ENCODE measurements around the gene KRT34. TPM values are rescaled to one million over a fixed set of nuclear protein-coding genes. Genes with fewer than 3 reads are reported as not detected.
"Not testable (repeated sequence)": the region's sequence is repeated elsewhere in the genome, so short reads cannot be mapped to it uniquely, and the experiment has no call there.

The KRT34 gene
- polyA plus RNA-seq, 1 donor = not detected

DNA sequence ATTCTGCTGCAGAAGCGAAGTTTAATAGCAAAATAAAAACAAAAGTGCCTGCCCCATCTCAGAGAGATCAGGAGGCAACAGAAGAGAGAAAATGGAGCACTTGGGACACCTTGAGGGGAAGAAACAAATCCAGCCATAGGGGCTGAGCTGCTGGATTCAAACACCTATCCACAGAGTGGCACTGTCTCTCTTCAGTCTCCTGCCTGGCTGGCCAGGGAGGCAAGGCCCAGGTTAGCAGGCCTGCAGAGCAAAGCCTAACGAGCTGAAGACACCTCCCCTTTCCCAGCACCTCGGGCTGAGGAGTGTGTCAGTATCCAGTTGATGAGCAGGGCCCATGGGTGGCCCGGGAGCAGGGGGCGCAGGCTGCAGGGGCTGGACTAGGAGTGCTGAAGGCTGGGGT lies 24.1 kb upstream of the KRT34 start:
- no peaks in the 10 kb centered on the region for H3K36me3 ChIP-seq (ENCODE audit: control insufficient read depth, insufficient read depth, low read length)
- no peak for DNase-seq
- WGBS (ENCODE audit: insufficient coverage, low lambda C conversion rate) = no CpG with 5 or more reads among the region's 5 CpGs
- no peak overlapping the region for H3K27ac ChIP-seq (ENCODE audit: low read length)
- H3K9me3 ChIP-seq (ENCODE audit: control insufficient read depth, low read depth, low read length) = no peaks in the 10 kb centered on the region
- peaks cover 3% of the 10 kb centered on the region for H3K27me3 ChIP-seq (ENCODE audit: control insufficient read depth, insufficient read depth, low read length)
- H3K4me3 ChIP-seq (ENCODE audit: low read length) = no peak overlapping the region
- no peaks in the 10 kb centered on the region for H3K4me1 ChIP-seq (ENCODE audit: control insufficient read depth, insufficient read depth, low read length)

DNA sequence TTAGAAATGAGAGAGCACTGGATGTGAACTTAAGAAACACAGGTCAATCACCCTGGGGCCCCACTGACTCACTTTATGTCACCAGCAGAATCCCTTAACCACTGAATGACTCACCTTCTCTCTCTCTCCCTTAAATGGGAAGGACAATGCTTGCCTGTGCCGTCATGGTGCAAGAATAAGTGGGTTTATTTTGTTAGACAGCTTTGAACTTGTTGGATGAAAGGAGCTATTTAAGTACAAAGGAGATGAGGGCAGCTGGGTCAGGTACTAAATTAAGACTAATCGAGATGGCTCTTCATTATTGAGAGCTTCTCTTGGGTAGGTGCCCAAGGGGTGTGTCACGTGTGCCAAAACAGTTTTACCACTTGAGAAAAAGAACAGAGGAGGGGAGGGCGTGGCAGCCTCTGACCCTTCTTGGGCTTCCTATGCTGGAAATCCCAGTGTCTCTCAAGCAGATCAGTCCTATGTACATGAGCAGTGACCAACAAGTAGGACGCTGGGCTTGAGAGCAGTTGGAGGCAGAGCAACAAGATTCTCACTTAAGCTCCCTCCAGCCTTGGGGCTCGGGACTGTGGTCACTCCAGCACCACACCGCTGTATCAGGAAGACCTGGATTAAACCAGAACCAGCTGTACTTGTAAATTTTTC lies 22.0 kb upstream of the KRT34 start:
- peaks cover 3% of the 10 kb centered on the region for H3K27me3 ChIP-seq (ENCODE audit: control insufficient read depth, insufficient read depth, low read length)
- H3K27ac ChIP-seq (ENCODE audit: low read length) = no peak overlapping the region
- H3K4me1 ChIP-seq (ENCODE audit: control insufficient read depth, insufficient read depth, low read length) = no peaks in the 10 kb centered on the region
- H3K4me3 ChIP-seq (ENCODE audit: low read length) = no peak overlapping the region
- H3K36me3 ChIP-seq (ENCODE audit: control insufficient read depth, insufficient read depth, low read length) = no peaks in the 10 kb centered on the region
- no peaks in the 10 kb centered on the region for H3K9me3 ChIP-seq (ENCODE audit: control insufficient read depth, low read depth, low read length)
- WGBS (ENCODE audit: insufficient coverage, low lambda C conversion rate) = no CpG with 5 or more reads among the region's 7 CpGs
- no peak for DNase-seq

GRCh38 chr17:41403404-41404023 lies 21.4 kb upstream of the KRT34 start:
- H3K9me3 ChIP-seq (ENCODE audit: control insufficient read depth, low read depth, low read length) = no peaks in the 10 kb centered on the region
- no peak for DNase-seq
- H3K36me3 ChIP-seq (ENCODE audit: control insufficient read depth, insufficient read depth, low read length) = no peaks in the 10 kb centered on the region
- H3K27ac ChIP-seq (ENCODE audit: low read length) = no peak overlapping the region
- peaks cover 3% of the 10 kb centered on the region for H3K27me3 ChIP-seq (ENCODE audit: control insufficient read depth, insufficient read depth, low read length)
- no peak overlapping the region for H3K4me3 ChIP-seq (ENCODE audit: low read length)
- H3K4me1 ChIP-seq (ENCODE audit: control insufficient read depth, insufficient read depth, low read length) = no peaks in the 10 kb centered on the region
- whole genome bisulfite sequencing (ENCODE audit: insufficient coverage, low lambda C conversion rate) = 60% methylated on average over 1 of the region's 4 CpGs

DNA sequence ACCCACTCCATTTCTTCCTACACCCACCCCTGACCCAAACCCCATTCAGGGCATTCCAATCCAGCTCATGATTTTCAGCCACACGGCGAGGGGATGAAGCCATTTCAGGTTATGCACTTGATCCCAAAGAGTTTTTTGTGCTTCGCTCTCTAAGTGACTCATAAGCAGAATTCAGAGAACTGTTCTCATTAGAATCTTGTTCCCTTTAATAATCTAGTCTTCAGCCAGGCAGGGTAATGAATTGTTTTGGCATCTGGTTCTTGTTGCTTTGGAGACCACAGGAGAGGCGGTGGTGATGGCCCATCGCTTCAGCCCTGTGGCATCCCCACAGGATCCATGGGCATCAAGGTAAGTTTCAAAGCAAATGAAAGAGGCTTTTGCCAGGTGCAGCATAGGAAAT lies 20.1 kb upstream of the KRT34 start:
- WGBS (ENCODE audit: insufficient coverage, low lambda C conversion rate) = no CpG with 5 or more reads among the region's 5 CpGs
- Histone ChIP-seq H3K27me3 (ENCODE audit: control insufficient read depth, insufficient read depth, low read length) (peaks cover 3% of the 10 kb centered on the region), H3K36me3 (ENCODE audit: control insufficient read depth, insufficient read depth, low read length) (no peaks in the 10 kb centered on the region), H3K4me1 (ENCODE audit: control insufficient read depth, insufficient read depth, low read length) (no peaks in the 10 kb centered on the region), H3K4me3 (ENCODE audit: low read length) (no peak overlapping the region), H3K9me3 (ENCODE audit: control insufficient read depth, low read depth, low read length) (no peaks in the 10 kb centered on the region), H3K27ac (ENCODE audit: low read length) (no peak overlapping the region)
- DNase-seq = no peak

GRCh38 chr17:41396996-41397660 lies 15.0 kb upstream of the KRT34 start, which contains the start of gene KRT31:
Gene KRT31 (minus strand): TSS chr17:41397608. CDS start chr17:41397539, 69 bp downstream.
- DNase-seq = no peak
- Histone ChIP-seq H3K27me3 (ENCODE audit: control insufficient read depth, insufficient read depth, low read length) (peaks cover 2% of the 10 kb centered on the region), H3K36me3 (ENCODE audit: control insufficient read depth, insufficient read depth, low read length) (no peaks in the 10 kb centered on the region), H3K4me3 (ENCODE audit: low read length) (no peak within 1 kb of the TSS), H3K9me3 (ENCODE audit: control insufficient read depth, low read depth, low read length) (no peaks in the 10 kb centered on the region), H3K27ac (ENCODE audit: low read length) (no peak within 1 kb of the TSS), H3K4me1 (ENCODE audit: control insufficient read depth, insufficient read depth, low read length) (no peaks in the 10 kb centered on the region)
- WGBS (ENCODE audit: insufficient coverage, low lambda C conversion rate) = no CpG with 5 or more reads among the region's 16 CpGs

DNA sequence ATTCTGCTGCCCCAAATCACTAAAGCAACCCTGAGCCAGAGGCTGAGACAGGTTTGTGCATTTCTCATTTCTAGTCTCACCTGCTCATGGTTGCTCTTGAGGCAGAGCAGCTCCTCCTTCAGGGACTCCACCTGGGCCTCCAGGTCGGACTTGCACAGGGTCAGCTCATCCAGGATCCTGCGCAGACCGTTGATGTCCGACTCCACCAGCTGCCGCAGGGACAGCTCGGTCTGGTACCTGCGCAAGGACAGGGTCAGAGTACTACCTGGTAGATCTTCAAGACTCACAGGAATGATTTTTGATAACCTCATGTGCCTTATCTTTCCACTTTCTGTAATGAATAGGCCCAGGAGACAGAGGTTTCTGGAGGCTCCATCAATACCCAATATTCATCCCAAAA lies 14.2 kb upstream of the KRT34 start:
- no peaks in the 10 kb centered on the region for H3K4me1 ChIP-seq (ENCODE audit: control insufficient read depth, insufficient read depth, low read length)
- WGBS (ENCODE audit: insufficient coverage, low lambda C conversion rate) = no CpG with 5 or more reads among the region's 7 CpGs
- DNase-seq = no peak
- H3K27ac ChIP-seq (ENCODE audit: low read length) = no peak overlapping the region
- no peaks in the 10 kb centered on the region for H3K9me3 ChIP-seq (ENCODE audit: control insufficient read depth, low read depth, low read length)
- peaks cover 2% of the 10 kb centered on the region for H3K27me3 ChIP-seq (ENCODE audit: control insufficient read depth, insufficient read depth, low read length)
- no peaks in the 10 kb centered on the region for H3K36me3 ChIP-seq (ENCODE audit: control insufficient read depth, insufficient read depth, low read length)
- no peak overlapping the region for H3K4me3 ChIP-seq (ENCODE audit: low read length)

DNA sequence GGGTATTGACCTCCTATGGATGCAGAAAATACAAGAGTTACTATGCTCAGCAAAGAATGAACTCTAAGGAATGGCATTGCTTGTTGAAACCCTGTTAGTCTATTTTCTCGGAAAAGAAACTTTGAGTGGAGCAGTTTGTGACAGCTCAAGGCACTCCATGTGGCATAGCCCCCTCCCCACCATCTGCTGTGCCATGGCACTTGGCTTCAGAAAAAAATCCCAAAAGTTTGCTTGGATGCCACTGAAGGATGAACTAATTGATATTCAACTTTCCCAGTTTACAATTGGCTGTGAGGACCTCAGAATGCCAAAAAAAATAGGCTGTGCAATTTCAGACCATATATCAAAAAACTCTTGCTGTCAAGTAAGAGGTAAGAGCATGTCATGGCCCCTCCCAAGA lies 13.5 kb upstream of the KRT34 start:
- Histone ChIP-seq H3K36me3 (ENCODE audit: control insufficient read depth, insufficient read depth, low read length) (no peaks in the 10 kb centered on the region), H3K27me3 (ENCODE audit: control insufficient read depth, insufficient read depth, low read length) (peaks cover 2% of the 10 kb centered on the region), H3K9me3 (ENCODE audit: control insufficient read depth, low read depth, low read length) (no peaks in the 10 kb centered on the region), H3K4me1 (ENCODE audit: control insufficient read depth, insufficient read depth, low read length) (no peaks in the 10 kb centered on the region), H3K4me3 (ENCODE audit: low read length) (no peak overlapping the region), H3K27ac (ENCODE audit: low read length) (no peak overlapping the region)
- WGBS (ENCODE audit: insufficient coverage, low lambda C conversion rate) = no CpG with 5 or more reads among the region's 1 CpG
- DNase-seq = no peak

- H3K4me1 ChIP-seq (ENCODE audit: control insufficient read depth, insufficient read depth, low read length); H3K4me3 ChIP-seq (ENCODE audit: low read length); H3K27ac ChIP-seq (ENCODE audit: low read length); H3K9me3 ChIP-seq (ENCODE audit: control insufficient read depth, low read depth, low read length); DNase-seq; H3K36me3 ChIP-seq (ENCODE audit: control insufficient read depth, insufficient read depth, low read length); H3K27me3 ChIP-seq (ENCODE audit: control insufficient read depth, insufficient read depth, low read length): not testable (repeated sequence)
- WGBS (ENCODE audit: insufficient coverage, low lambda C conversion rate) = no CpG with 5 or more reads among the region's 12 CpGs
These were observed 12.9 kb upstream of the KRT34 start for GRCh38 chr17:41395044-41395443.

DNA sequence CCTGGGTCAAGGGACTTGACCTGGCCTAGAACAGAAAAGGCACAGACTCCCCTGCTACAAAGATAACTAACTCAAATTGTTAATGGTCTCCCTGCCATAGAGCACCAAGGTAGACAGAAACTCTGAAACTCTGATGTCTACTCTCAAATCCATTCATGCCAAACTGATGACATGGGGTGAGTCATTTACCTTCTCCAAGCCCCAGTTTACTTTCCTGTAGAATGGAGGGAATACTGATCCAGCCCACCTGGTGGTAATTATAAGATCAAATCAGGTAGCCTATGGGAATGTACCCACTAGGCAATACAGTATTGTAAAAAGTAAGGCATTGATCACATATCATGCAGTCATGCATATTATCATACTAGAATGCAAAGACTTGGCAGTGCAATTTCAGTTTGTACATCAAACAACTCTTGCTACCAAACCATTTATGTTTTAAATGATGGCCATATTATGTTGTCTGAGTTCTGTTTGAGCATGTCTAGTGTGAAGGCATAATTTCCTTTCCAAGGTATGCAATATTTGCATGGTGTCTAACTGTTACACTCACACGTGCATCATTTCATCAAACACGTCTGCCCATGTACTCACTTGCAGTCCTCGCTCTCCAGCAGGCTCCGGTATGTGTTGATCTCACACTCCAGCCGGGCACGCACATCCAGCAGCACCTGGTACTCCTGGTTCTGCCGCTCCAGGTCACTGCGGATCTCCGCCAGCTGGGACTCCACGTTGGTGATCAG lies 12.3 kb upstream of the KRT34 start:
- Histone ChIP-seq H3K27ac (ENCODE audit: low read length) (no peak overlapping the region), H3K4me3 (ENCODE audit: low read length) (no peak overlapping the region), H3K4me1 (ENCODE audit: control insufficient read depth, insufficient read depth, low read length) (no peaks in the 10 kb centered on the region), H3K27me3 (ENCODE audit: control insufficient read depth, insufficient read depth, low read length) (peaks cover 2% of the 10 kb centered on the region), H3K36me3 (ENCODE audit: control insufficient read depth, insufficient read depth, low read length) (no peaks in the 10 kb centered on the region), H3K9me3 (ENCODE audit: control insufficient read depth, low read depth, low read length) (no peaks in the 10 kb centered on the region)
- no peak for DNase-seq
- no CpG with 5 or more reads among the region's 10 CpGs for WGBS (ENCODE audit: insufficient coverage, low lambda C conversion rate)

DNA sequence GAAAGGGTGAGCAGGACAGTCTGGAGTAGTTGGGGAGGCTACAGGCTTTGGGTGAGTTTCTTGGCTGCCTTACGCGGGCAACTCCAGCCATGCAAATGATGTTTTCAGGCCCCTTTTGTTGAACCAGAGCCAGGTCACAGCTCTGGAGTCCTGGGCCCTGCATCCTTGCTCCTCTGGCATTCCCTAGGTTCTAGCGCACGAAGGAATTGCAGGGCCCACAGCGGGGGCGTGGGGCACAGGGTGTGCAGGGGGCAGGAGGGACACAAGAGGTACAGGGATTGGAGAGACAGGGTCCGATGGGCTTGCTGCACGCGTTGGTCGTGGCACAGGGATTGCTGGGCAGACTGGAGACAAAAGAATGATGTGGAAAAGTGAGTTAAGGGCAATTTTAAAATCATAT lies 11.7 kb upstream of the KRT34 start:
- Histone ChIP-seq H3K36me3 (ENCODE audit: control insufficient read depth, insufficient read depth, low read length) (no peaks in the 10 kb centered on the region), H3K4me1 (ENCODE audit: control insufficient read depth, insufficient read depth, low read length) (no peaks in the 10 kb centered on the region), H3K9me3 (ENCODE audit: control insufficient read depth, low read depth, low read length) (no peaks in the 10 kb centered on the region), H3K27me3 (ENCODE audit: control insufficient read depth, insufficient read depth, low read length) (peaks cover 2% of the 10 kb centered on the region), H3K4me3 (ENCODE audit: low read length) (no peak overlapping the region), H3K27ac (ENCODE audit: low read length) (no peak overlapping the region)
- 100% methylated on average over 3 of the region's 10 CpGs for WGBS (ENCODE audit: insufficient coverage, low lambda C conversion rate)
- DNase-seq = no peak

Measured in large intestine (tissue), 3 donors.